Keratinocyte (primary cell): ENCODE data around the gene ERC2.

Experiments
- CTCF ChIP-seq, 3 experiments: IDR thresholded peaks in 1 of 3; conservative IDR thresholded peaks in 1 of 3; optimal IDR thresholded peaks in 1 of 3; 2 replicates in 2 of 3; 3 replicates in 1 of 3; pipeline versions ENCODE3 to v1.5.1; 2011; ENCODE audit warnings: low read length in 3 of 3, mild to moderate bottlenecking in 3 of 3, moderate library complexity in 2 of 3, control low read depth in 1 of 3, inconsistent platforms in 1 of 3; ENCODE audit not compliant: insufficient read depth in 2 of 3; ENCODE audit errors: extremely low read depth in 1 of 3
- EZH2 ChIP-seq: IDR thresholded peaks from one replicate; pipeline ENCODE4 v1.6.1; 2012; ENCODE audit warnings: inconsistent platforms, mild to moderate bottlenecking, low read length, moderate library complexity

GRCh38 chr3:55579496-55579895 is 888.8 kb downstream of the ERC2 start:
- TF ChIP-seq CTCF (optimal IDR thresholded peaks at IDR 0.05 in 1 of 3, IDR thresholded peaks at IDR 0.05 in 1 of 3, conservative IDR thresholded peaks at IDR 0.05 in 1 of 3; ENCODE audit: extremely low read depth in 1 of 3, insufficient read depth in 2 of 3, low read length in 3 of 3) = no peak
- no peak for TF ChIP-seq EZH2
